GM18519 (cell line): ENCODE measurements around the gene MICB.
"Not testable (repeated sequence)": the region's sequence is repeated elsewhere in the genome, so short reads cannot be mapped to it uniquely, and the experiment has no call there.

Experiments
- ATAC-seq: cut with Tn5 transposase; IDR thresholded peaks from one replicate; pipeline ENCODE4 v1.9.1; 2021; ENCODE audit warnings: mild to moderate bottlenecking, moderate library complexity; ENCODE audit not compliant: unreplicated experiment, low FRiP score

Gene MICB

DNA sequence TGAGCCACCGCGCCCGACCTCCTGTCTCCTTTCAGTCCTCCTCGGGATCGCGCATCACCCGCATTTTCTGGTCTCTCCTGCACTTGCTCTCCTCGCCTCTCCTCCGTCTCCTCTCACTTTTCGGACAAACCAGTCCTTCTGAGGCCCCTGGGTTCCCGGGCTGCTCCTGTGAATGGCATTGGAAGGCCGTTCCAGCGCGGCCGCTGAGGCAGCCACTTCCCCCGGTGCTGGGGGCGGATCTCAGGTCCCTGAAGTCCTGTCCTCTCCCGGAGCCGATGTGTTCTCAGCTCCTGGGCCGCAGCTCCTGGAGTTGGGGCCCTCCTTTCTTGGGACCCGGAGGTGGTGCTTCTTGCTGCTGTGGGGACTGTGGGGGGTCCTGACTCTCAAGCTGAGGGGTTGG is 803 bp downstream of the MICB start:
- ATAC-seq: no peak

DNA sequence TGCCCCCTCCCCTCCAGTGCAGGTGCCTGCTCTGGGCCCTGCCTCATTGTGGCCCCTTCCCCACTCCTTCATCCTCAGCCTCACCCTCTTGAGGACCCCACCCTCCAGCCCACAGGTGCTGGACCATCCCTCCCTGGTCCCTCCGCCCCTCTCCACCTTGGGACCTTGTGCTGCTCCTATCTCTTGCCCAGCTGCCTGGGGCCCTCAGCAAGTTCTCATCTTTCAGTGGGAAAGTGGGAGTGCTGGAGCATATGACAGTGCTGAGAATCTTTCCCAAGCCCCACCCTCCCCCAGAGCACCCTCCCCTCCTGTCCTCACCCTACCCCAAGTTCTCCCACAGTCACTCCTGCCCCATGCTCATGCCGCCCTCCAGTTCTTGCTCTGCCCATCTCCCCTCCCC is 1.7 kb downstream of the MICB start:
- not testable (repeated sequence) for ATAC-seq

DNA sequence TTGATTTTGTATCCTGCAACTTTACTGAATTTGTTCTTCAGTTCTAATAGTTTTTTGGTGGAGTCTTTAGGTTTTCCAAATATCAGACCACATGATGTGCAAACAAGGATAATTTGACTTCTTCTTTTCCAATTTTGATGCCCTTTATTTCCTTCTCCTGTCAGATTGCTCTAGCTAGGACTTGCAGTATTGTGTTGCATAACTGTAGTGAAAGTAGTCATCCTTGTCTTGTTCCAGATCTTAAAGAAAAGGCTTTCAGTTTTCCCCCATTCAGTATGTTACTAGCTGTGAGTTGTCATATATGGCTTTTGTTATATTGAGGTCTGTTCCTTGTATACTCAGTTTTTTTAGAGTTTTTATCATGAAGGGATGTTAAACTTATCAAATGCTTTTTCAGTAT is 4.6 kb downstream of the MICB start:
- ATAC-seq: no peak

DNA sequence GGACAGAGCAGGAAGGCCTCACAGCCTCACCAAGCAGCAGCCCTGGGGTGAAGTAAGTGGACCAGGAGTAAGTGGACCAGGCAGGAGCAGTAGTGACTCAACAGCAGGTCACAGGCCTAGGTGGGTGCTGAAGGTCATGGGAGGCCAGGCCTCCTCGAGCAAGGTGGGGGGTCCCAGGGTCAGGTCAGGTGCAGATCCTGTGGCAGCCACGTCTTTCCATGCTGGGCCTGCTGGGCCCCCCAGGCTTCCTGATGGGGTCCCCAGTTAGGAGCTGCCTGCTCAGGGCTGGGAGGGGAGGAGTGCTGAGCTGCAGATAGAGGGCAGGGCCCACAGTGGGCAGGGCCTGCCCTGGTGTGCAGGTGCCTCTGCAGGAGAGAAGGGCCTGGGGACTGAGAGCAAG is 11.1 kb downstream of the MICB start:
- ATAC-seq: not testable (repeated sequence)

DNA sequence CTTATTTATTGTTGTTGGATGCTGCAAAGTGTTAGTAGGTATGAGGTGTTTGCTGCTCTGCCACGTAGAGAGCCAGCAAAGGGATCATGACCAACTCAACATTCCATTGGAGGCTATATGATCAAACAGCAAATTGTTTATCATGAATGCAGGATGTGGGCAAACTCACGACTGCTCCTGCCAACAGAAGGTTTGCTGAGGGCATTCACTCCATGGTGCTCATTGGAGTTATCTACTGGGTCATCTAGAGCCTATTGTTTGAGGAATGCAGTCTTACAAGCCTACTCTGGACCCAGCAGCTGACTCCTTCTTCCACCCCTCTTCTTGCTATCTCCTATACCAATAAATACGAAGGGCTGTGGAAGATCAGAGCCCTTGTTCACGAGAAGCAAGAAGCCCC is 12.1 kb downstream of the MICB start:
- no peak for ATAC-seq

DNA sequence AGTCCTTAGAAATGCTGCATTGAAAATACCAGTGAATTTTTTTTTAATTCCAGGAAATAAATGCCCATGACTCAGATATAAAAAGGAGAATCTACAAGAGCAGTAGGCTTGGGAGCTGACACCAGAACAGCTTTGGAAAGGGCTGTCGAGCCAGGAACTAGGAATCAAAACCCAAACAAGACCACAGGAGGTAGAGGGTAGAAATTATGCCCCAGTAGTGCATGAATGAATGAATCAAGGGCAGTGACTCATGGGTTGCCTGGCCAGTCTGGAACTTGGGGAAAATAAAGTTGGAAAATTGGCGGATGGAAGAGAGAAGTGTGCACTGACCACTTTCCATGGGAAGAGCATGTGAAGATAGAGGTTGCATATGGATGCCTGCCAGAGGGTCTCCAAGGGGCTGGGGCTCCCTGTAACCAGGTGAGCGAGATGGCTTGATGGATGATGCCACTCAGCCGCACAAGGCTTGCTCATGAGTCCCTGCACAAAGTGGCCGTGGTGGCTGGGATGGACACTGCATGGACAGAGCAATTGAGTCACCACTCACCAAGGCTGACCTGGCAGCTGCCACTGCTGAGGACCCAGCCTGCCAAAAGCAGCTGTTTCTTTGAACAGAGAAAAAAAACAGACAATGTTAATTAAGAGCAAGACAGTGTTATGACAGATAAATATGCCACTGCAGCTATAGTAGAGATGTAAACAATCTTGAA is 15.7 kb downstream of the MICB start:
- no peak for ATAC-seq

DNA sequence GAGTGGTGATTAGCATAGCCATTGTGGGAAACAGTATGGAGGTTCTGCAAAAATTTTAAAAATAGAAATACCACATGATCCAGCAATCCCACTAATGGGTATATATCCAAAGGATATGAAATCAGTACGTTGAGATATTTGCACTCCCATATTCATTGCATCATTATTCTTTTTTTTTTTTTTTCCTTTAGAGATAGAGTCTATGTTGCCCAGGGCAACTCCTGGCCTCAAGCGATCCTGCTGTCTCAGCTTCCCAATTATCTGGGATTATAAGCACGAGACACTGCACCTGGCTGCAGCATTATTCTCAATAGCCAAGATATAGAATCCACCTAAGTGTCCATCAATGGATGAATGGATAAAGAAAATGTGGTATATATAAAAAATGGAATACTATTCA is 23.9 kb downstream of the MICB start:
- ATAC-seq: no peak

DNA sequence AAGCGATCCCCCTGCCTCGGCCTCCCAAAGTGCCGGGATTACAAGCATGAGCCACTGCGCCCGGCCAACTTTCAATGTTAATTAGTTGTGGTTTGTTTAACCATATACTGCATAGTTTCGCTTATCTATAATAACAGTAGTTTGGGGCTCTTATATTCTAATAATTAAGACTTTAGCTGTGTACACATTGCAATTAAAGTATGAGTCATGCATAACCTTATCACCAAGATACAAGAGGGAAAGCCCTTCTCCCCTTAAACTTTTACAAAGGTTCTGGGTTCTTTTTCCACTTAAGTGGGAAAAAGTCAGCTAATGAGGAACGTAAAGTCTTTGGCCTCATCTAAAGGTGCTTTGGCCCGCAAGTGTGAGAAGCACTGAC is 27.6 kb downstream of the MICB start:
- no peak for ATAC-seq

DNA sequence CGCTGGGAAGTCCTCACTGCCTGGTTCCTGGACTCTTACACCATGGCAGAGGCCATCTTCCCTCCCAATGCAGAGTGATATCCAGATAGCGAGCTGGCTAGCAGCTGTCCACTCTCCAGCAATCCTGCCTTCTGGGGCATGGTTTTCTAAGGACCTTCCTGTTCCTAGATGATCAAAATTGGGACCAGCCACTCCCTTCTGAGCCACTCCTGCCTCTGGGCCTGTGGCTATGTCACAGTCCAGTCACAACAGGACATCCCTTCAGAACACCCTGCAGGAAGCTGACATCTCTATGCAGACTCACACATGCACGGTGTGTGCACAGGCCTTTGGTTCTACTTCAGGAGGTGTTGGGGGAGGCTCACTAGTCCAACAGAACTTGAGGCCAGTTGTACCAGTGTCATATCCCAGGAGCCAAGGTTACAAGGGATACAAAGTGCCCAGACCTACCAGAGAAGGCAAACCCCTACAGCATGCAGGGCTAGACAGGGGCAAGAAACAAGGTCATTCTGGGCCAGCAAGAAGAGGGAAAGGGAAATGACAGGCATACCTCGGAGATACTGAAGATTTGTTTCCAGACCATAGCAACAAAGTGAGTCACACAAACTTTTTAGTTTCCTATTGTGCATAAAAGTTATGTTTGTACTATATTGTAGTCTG is 28.1 kb downstream of the MICB start:
- ATAC-seq: no peak

DNA sequence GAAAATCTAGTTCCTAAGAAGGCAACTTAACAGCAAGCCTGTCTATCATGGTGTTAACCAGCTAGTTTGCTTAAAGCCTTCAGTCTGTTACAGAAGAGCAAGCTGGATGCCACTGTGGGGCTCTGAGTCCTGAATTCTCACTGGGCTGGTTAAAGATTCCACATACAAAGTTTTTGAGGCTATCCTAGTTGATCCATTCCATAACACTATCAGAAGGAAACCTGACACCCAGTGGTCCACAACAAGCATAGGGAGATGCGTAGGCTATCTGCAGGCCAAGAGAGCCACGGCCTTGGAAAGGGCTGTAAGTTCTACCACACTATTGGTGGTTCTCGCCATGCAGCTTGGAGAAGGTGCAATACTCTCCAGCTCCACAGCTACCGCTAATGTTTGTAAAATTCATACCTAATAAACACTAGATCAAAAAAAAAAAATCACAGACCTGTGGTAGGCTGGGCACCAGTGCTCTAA is 30.4 kb downstream of the MICB start:
- no peak for ATAC-seq

DNA sequence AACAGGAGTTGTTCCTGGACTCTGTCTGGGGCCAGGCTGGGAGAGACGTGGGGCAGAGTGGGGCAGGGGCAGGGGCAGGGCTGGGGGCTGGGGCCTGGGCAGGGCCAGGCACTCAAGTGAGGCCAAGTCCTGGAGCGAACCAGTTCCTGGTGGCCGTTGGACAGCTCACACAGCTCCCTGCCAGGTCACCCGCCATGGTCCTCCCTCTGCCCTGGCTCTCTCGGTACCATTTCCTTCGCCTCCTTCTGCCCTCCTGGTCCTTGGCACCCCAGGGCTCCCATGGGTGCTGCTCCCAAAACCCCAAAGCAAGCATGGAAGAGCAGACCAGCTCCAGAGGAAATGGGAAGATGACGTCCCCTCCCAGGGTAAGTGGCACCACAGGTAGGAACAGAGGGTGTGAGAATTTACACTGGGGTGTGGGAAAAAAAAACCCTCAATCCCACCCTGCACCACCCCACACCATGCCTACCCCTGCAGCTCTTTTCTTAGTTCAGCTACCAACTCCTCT is 30.9 kb downstream of the MICB start, which contains the start of gene MCCD1:
Gene MCCD1, plus strand, starts transcription at position 142 of the 508 bp plus-strand sequence. Its CDS starts 53 bp downstream, at position 195.
- ATAC-seq: no peak

DNA sequence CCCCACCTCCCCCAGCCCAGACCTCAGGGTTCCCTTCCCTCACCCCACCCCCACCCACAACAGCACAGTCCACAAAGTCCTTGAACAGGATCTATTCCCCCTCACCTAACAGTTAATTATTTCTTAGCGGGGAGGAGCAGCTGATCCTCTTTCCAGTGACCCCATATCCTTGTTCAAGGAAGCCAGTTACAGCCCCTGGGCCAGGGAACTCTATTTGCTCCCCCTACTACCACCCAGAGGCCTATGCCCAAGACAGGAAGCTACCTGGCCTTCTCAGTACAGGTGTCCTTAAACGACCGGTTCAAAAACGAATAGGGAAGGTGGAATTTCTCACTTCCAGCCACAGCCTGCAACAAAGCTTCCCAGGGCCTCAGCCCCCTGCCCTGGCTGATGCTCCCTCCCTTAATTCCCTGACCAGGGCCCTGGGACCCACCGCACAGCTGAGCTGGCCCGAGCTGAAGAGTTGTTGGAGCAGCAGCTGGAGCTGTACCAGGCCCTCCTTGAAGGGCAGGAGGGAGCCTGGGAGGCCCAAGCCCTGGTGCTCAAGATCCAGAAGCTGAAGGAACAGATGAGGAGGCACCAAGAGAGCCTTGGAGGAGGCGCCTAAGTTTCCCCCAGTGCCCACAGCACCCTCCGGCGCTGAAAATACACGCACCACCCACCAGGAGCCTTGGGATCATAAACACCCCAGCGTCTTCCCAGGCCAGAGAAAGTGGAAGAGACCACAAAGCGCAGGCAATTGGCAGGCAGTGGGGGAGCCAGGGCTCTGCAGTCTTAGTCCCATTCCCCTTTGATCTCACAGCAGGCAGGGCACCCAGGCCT is 31.6 kb downstream of the MICB start:
- no peak for ATAC-seq

DNA sequence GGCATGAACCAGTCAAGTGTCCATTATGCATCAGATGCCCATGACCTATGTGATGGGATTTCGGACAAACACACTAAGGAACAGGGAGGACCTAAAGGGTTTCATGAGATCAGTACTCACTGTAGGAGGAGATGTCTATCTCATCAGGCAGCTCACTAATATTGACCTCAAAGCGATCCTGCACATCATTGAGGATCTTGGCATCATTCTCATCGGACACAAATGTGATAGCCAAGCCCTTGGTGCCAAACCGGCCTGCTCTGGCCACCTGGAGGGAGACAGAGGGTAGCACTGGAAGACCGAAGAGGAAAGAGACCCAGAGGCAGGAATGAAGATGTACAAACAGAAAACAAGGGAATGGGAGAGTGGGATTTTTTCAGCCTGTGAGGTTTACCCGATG is 32.7 kb downstream of the MICB start:
- ATAC-seq: no peak

DNA sequence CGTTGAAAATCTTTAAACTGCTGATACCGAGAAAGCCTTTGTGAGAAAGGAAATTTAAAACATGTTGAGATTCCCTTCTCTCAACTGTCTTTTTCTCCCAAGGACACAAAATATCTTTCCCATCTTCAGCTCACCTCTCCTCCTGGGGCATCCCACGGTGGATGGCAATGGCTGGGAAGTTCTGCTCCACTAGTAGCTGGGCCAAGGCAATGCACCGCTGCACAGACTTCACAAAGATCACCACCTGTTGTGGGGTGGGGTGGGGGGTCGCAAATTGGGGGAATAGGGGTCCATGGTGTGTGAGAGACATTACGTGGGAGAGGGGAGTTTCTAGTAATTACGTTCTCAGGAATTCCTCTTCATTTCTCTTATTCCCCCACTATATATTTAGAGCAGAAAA is 33.2 kb downstream of the MICB start:
- no peak for ATAC-seq

DNA sequence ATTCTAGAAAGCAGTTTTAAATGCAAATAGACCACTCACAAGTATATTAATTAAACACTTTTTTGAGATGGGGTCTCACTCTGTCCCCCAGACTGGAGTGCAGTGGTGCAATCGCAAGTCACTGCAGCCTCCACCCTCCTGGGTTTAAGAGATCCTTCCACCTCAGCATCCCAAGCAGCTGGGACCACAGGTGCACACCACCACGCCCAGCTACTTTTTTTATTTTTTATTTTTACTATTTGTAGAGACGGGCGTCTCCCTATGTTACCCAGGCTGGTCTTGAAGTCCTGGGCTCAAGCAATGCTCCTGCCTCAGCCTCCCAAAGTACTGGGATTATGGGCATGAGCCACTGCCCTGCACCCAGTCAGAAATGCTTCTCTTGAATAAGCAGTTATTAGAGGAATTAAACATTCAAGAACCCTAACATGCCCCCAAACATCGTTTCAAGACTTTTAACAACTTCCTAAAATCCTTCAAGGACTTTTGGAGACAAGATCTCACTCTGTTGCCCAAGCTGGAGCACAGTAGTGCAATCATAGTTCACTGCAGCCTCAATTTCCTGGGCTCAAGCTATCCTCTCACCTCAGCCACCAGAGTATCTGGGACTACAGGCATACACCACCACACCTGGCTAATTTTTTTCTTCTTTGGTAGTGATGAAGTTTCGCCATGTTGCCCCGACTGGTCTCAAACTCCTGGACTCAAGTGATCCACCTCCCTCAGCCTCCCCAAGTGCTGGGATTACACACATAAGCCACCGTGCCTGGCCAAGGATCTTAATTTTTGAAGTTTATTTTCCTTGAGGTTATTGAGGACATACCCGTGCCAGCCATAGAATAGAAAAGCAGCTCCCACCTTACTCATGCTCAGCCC is 34.1 kb downstream of the MICB start:
- ATAC-seq: no peak

DNA sequence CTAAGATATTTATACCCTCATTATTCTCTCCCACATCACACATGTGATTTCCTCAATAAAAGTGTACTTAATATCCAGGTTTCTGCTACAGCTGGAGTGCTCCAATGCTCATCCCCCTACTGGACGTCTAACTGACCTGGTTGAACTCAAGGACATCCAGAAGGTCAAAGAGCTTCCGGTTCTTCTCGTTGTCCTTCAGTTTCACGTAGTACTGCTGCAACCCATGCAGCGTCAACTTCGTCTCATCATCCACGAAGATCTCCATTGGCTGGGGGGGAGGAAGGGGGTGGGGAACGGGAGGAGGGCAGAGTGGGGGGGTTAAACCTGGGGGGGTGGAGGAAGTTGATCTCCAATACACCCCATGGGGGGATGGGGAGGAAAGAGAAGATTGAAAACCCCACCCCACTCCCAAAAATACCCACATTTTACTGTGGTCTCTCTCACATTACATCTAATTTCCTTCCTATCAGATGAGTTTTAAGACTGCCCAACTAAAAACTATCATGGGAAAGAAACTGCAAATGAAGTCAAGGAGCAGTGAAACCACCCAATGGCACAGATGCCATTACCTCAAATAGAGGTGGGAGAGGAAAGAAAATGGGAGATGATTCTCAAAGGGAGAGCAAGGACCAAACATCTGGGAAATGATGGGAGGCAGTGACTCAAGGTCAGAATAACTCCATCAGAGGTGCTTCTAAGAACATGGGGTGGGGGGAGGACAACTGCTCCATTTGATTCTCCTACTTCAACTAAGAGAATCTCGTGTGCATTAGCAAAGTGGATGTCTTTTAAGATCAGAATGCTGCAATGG is 34.9 kb downstream of the MICB start:
- ATAC-seq: no peak

DNA sequence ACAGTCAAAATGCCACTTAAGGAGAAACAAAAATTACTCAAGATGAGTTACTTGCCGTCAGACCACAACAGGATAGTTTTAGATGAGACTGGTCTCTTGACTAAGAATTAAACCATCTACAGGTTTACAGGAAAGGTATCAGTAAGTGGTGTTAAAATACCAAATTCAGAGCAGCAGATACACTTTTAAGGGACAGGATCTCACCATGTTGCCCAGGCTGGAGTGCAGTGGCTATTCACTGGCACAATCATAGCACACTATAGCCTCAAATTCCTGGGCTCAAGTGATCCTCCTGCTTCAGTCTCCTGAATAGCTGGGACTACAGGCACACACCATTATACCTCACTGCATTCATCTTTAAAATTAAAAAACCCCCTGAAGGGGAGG is 35.5 kb downstream of the MICB start:
- no peak for ATAC-seq

DNA sequence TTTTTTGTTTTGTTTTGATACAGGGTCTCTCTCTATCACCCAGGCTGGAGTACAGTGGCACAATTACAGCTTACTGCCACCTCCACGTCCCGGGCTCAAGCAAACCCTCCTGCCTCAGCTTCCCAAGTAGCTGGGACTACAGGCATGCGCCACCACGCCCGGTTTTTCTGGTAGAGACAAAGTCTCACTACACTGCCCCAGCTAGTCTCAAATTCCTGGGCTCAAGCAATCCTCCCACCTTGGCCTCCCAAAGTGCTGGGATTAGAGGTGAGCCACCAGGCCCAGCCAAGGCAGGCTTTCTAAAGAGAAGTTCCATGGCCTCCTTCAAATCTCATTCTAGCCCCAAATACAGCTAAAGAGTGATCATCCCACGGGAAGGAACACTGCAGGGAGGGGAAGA is 36.1 kb downstream of the MICB start:
- no peak for ATAC-seq

DNA sequence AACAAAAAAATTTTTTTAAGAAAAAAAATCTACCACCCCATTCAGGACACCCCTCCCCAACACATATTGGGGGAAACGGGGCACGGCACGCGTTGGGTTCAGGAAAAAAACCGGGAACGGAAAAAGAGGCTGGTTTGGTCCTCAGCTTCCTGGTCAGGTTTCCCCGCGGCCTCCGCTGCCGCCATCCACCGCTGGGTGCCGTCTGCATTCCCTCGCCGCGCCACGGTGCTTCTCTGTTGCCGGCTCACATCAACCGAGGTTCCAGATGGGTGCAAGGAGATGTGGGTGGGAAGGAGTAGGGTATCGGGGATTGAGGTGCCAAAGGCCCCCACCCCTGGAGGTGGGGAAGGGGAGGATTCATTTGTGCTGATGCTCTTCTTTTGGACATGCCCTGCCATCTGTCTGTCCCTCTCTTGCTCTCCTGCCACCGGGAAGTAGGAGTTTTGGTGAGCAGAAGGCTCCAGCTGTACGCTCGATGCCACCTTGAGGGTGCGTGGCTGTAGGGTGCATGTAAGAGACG is 36.6 kb downstream of the MICB start:
- no peak for ATAC-seq
